Measurements from ENCODE around the gene PTTG1IP.

DNA sequence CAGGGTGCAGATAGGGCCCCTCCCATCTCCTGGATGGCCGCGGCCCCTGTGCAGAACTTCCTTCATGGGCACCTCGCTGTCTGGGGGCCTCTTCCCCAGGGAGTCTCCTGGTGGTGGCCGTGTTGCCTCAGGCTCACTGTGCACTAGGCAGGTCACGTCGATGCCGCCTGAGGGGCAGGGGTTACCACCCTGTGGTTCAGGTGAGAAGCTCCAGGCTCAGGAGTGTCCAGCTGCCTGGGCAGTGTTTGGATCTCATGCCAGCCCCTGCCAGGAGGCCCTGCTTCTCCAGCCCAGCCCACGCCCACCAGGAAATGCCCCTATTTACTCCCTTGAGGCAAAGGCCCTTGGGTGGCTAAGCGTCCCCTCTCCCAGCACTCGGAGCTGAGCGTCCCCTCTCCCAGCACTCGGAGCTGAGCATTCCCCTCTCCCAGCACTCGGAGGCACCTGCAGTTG lies 45.1 kb upstream of the PTTG1IP start:
- TF ChIP-seq ZNF496 (CRISPR knock-in tag; IDR thresholded peaks at IDR 0.05; ENCODE audit: insufficient replicate concordance) (no peak), FOSL1 (CRISPR knock-in tag; IDR thresholded peaks at IDR 0.05; ENCODE audit: borderline replicate concordance) (no peak), TBP (CRISPR knock-in tag; IDR thresholded peaks at IDR 0.05) (no peak), POLR2AphosphoS5 (IDR thresholded peaks at IDR 0.05; ENCODE audit: low read depth, low read length) (no peak), SATB2 (CRISPR knock-in tag; IDR thresholded peaks at IDR 0.05) (no peak)
- TF ChIP-seq, protein P1, sequence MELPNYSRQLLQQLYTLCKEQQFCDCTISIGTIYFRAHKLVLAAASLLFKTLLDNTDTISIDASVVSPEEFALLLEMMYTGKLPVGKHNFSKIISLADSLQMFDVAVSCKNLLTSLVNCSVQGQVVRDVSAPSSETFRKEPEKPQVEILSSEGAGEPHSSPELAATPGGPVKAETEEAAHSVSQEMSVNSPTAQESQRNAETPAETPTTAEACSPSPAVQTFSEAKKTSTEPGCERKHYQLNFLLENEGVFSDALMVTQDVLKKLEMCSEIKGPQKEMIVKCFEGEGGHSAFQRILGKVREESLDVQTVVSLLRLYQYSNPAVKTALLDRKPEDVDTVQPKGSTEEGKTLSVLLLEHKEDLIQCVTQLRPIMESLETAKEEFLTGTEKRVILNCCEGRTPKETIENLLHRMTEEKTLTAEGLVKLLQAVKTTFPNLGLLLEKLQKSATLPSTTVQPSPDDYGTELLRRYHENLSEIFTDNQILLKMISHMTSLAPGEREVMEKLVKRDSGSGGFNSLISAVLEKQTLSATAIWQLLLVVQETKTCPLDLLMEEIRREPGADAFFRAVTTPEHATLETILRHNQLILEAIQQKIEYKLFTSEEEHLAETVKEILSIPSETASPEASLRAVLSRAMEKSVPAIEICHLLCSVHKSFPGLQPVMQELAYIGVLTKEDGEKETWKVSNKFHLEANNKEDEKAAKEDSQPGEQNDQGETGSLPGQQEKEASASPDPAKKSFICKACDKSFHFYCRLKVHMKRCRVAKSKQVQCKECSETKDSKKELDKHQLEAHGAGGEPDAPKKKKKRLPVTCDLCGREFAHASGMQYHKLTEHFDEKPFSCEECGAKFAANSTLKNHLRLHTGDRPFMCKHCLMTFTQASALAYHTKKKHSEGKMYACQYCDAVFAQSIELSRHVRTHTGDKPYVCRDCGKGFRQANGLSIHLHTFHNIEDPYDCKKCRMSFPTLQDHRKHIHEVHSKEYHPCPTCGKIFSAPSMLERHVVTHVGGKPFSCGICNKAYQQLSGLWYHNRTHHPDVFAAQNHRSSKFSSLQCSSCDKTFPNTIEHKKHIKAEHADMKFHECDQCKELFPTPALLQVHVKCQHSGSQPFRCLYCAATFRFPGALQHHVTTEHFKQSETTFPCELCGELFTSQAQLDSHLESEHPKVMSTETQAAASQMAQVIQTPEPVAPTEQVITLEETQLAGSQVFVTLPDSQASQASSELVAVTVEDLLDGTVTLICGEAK (IDR thresholded peaks at IDR 0.05) = no peak
- TF ChIP-seq, protein P1 (CRISPR knock-in tag; IDR thresholded peaks at IDR 0.05) = no peak
- TF ChIP-seq, protein P2, sequence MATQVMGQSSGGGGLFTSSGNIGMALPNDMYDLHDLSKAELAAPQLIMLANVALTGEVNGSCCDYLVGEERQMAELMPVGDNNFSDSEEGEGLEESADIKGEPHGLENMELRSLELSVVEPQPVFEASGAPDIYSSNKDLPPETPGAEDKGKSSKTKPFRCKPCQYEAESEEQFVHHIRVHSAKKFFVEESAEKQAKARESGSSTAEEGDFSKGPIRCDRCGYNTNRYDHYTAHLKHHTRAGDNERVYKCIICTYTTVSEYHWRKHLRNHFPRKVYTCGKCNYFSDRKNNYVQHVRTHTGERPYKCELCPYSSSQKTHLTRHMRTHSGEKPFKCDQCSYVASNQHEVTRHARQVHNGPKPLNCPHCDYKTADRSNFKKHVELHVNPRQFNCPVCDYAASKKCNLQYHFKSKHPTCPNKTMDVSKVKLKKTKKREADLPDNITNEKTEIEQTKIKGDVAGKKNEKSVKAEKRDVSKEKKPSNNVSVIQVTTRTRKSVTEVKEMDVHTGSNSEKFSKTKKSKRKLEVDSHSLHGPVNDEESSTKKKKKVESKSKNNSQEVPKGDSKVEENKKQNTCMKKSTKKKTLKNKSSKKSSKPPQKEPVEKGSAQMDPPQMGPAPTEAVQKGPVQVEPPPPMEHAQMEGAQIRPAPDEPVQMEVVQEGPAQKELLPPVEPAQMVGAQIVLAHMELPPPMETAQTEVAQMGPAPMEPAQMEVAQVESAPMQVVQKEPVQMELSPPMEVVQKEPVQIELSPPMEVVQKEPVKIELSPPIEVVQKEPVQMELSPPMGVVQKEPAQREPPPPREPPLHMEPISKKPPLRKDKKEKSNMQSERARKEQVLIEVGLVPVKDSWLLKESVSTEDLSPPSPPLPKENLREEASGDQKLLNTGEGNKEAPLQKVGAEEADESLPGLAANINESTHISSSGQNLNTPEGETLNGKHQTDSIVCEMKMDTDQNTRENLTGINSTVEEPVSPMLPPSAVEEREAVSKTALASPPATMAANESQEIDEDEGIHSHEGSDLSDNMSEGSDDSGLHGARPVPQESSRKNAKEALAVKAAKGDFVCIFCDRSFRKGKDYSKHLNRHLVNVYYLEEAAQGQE (IDR thresholded peaks at IDR 0.05; ENCODE audit: borderline replicate concordance in 1 of 2, low read depth in 1 of 2, low read length in 2 of 2) = no peak

All from HepG2 (cell line).